IPS-20b (cell line): ENCODE results near the gene SAPCD2.

Experiments used
- H3K27ac ChIP-seq: one replicate; pipeline ENCODE4 v1.5.1; 2013; ENCODE audit warnings: low read length
- H3K27me3 ChIP-seq: 2 replicates; pipeline ENCODE4 v1.6.1; 2013; ENCODE audit warnings: mild to moderate bottlenecking, low read length, inconsistent platforms; ENCODE audit not compliant: insufficient read depth
- H3K36me3 ChIP-seq: 2 replicates; pipeline ENCODE4 v1.6.1; 2013; ENCODE audit warnings: low read depth, mild to moderate bottlenecking, inconsistent platforms, low read length, moderate library complexity; ENCODE audit not compliant: insufficient read depth
- H3K4me1 ChIP-seq: 2 replicates; pipeline ENCODE4 v1.6.1; 2013; ENCODE audit warnings: mild to moderate bottlenecking, control low read depth, inconsistent platforms, low read length, moderate library complexity; ENCODE audit not compliant: insufficient read depth
- H3K4me3 ChIP-seq: 2 replicates; pipeline ENCODE4 v1.5.1; 2013; ENCODE audit warnings: mild to moderate bottlenecking, low read length, inconsistent platforms
- H3K9ac ChIP-seq: 2 replicates; pipeline ENCODE4 v1.6.1; 2013; ENCODE audit warnings: low read depth, mild to moderate bottlenecking, inconsistent platforms, low read length, moderate library complexity
- H3K9me3 ChIP-seq: 2 replicates; pipeline ENCODE4 v1.6.1; 2013; ENCODE audit warnings: mild to moderate bottlenecking, low read depth, low read length, inconsistent platforms; ENCODE audit not compliant: insufficient read depth

The SAPCD2 gene

DNA sequence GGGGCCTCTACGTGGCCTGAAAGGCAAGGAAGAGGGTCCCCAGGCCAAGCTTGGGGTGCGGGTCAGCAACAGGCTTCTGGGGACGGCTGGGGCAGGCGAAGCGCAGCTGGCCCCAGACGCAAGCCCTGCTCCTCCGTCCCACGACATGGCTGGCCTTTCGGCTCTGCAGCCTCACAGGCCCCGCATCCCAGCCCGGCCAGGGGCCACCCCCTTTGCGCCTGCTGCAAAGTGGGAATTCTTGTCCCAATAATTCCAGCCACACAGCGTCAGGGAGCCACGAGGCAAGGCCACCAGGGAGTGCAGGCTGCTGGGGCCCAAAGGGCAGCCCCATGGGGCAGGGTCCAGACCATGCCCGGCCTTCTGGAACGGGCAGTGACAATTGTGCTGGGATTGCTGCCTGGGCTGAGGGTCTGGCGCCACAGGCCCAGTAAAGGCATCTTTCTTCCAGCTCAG is 15.4 kb downstream of the SAPCD2 start:
- Histone ChIP-seq H3K4me1 (no peaks in the 10 kb centered on the region), H3K9me3 (no peaks in the 10 kb centered on the region), H3K4me3 (no peak overlapping the region), H3K27ac (no peak overlapping the region), H3K36me3 (no peaks in the 10 kb centered on the region), H3K27me3 (peaks cover 75% of the 10 kb centered on the region), H3K9ac (no peak overlapping the region)

DNA sequence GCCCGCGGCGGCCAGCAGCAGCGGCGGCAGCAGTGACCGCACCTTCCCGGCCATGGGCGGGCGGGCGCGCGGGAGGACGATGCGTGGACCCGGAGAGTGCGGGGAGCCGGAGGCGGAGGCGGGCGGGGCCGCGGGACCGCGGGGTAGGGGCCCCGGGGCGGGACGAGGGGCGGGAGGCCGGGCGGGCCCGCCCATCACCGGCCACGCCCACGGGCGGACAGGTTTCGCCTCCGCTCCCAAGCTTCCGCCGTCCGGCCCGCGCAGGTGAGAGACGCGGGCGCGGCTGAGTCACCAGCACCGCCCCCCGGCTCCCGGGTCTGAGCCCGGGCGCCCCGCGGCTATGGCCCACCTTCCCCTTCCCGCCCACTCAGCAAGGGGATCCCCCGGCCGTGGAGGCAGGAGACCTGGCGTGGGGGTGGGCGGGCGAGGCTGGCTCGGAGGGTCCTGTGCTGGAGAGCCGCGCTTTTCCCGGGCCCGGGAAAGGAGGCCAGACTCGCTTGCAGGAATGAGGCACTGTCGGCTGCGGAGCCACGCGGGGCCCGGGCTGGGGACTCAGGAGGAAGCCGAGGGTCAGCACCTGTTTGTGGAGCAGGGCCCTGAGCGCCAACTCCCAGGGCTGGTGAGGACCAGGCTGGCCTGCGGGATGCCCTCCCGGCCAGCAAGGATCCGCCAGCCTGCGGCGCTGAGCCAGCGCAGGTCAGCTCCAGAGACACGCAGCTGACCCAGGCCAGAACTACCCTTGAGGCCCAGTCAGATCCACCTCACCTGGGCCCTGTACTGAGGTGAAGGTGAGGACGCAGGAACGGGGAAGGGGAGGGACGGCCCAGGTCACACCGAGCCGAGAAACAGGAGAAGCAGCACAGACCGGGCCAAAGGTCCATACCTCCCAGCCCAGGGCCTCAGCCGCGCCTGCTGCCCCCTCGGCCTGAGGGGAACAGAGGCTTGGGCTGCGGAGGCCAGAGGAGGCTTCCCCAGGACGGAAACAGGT is 16.1 kb downstream of the SAPCD2 start, which contains the start of gene ENTPD2:
Gene ENTPD2, minus strand, starts transcription at position 118 of the 988 bp plus-strand sequence. Its CDS starts 64 bp downstream, at position 54.
- Histone ChIP-seq H3K4me1 (no peaks in the 10 kb centered on the region), H3K27me3 (peaks cover 82% of the 10 kb centered on the region), H3K4me3 (peak within 1 kb of the TSS; percentile 49; the same call in 1 of the 2 replicates), H3K9me3 (no peaks in the 10 kb centered on the region), H3K9ac (no peak within 1 kb of the TSS), H3K36me3 (no peaks in the 10 kb centered on the region), H3K27ac (no peak within 1 kb of the TSS)

DNA sequence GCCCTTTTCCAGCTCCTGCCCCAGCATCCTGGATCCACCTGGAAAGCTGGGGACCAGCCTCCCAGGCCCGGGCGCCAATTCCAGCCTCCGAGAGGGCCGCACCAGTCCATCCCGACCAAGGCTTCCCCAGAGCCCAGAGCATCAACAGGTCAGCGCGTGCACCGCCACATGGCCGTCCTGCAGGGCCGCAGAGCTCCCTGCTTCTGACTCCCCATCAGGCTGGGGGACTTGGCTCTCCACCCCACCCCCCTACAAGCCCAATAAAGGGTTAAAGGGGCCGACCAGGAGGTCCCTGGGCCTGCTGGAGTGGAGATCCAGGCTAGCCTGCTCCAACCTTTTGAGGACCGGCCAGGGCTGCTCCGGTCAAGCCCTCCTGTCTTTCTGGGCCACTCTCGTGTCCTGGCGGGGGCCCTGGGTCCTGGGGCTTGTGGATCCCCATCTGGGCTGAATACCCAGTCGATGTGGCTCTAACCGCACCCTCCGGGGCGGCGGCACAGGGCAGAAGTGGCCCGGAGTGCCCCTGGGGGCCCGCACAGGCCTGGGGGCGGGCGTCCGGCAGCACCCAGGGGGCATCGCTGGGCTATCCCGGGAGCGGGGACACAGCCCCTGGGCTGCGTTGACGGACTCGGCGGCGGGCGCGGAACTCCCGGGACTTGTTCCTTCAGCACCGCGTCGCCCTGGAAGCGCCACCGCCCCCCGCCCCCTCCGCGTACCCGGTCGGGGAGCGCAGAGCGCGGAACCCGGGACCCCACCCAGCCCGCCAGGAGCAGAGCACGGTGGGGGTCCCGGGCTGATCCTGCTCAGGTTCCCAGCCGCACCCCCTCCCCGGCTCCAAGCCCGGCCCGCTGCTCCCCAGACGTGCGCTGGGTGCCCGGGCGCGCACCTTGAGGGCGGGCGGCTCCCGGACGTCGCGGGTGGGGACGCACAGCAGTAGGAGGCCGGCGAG is 17.1 kb downstream of the SAPCD2 start:
- Histone ChIP-seq H3K4me3 (peak overlapping the region; percentile 49; the same call in 1 of the 2 replicates), H3K27ac (no peak overlapping the region), H3K9ac (no peak overlapping the region), H3K9me3 (no peaks in the 10 kb centered on the region), H3K27me3 (peaks cover 82% of the 10 kb centered on the region), H3K4me1 (no peaks in the 10 kb centered on the region), H3K36me3 (no peaks in the 10 kb centered on the region)

DNA sequence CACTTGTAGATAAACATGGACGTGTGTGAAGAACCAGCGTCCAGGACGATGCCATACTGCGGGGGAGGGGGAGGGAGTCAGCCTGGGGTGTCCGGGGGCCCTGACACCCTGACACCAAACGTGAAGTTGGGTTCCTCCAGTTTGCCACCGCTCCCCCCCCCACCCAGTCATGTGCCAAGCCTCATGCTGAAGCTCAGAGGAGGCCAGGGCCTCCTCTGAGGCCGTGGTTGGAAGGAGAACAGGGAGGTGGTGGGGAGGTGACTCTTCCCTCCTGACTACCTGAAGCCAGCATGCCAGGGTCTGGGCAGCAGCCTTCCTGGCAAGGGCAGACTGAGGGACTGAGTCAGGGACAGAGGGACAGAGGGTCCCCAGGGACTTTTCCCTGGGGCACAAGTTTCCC is 18.1 kb downstream of the SAPCD2 start:
- no peak overlapping the region for H3K9ac ChIP-seq
- H3K36me3 ChIP-seq: no peaks in the 10 kb centered on the region
- no peaks in the 10 kb centered on the region for H3K9me3 ChIP-seq
- H3K27ac ChIP-seq: no peak overlapping the region
- H3K27me3 ChIP-seq: peaks cover 91% of the 10 kb centered on the region
- no peak overlapping the region for H3K4me3 ChIP-seq
- no peaks in the 10 kb centered on the region for H3K4me1 ChIP-seq

DNA sequence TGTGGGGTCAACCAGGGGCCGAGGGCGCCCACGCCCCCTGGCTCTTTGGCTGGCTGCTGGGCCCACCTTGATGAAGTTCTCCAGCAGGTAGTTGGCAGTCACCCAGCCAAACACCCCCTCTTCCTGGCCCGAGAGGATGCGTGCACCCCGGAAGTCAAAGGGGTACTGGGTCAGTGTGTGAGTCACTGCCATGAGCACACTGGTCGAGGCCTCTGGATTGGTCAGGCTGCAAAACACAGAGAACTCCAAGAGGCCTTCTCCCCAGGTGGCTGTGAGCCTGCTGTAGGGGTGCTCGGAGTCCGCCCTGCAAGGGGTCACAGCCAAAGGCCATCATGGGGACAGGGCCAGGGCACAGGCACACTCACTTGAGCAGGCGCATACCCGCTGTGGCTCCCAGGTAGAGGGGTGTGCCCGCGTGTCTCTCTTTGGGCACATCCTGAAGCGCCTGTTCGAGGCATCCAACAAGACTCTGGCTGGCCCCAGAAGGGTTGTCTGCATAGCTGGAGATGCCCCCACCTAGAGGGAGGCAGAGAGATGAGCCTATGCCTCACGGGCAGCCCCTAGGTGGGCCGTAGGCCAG is 19.1 kb downstream of the SAPCD2 start:
- H3K27ac ChIP-seq: no peak overlapping the region
- no peaks in the 10 kb centered on the region for H3K4me1 ChIP-seq
- no peak overlapping the region for H3K4me3 ChIP-seq
- no peak overlapping the region for H3K9ac ChIP-seq
- no peaks in the 10 kb centered on the region for H3K9me3 ChIP-seq
- peaks cover 92% of the 10 kb centered on the region for H3K27me3 ChIP-seq
- no peaks in the 10 kb centered on the region for H3K36me3 ChIP-seq

DNA sequence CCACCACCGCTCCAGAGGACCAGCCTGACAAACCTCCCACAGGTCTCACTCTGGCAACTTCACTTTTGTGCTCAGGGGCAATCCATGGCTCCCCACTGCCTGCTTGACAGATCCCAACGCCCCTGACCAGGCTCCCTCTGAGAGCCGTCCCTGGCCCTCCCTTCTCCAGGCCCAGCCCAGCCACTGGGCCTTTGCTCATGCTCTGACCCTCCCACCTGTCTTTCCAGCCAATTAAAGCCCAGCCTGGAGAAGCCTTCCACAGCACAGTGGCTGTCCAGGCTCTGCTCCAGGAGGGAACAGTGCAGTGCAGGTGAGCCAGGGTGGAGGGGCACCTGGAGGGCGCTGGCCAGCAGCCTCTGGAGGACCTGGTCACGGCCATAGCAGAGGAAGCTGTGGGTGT is 19.8 kb downstream of the SAPCD2 start:
- Histone ChIP-seq H3K9me3 (no peaks in the 10 kb centered on the region), H3K4me1 (no peaks in the 10 kb centered on the region), H3K4me3 (no peak overlapping the region), H3K36me3 (no peaks in the 10 kb centered on the region), H3K9ac (no peak overlapping the region), H3K27ac (no peak overlapping the region), H3K27me3 (peaks cover 86% of the 10 kb centered on the region)

DNA sequence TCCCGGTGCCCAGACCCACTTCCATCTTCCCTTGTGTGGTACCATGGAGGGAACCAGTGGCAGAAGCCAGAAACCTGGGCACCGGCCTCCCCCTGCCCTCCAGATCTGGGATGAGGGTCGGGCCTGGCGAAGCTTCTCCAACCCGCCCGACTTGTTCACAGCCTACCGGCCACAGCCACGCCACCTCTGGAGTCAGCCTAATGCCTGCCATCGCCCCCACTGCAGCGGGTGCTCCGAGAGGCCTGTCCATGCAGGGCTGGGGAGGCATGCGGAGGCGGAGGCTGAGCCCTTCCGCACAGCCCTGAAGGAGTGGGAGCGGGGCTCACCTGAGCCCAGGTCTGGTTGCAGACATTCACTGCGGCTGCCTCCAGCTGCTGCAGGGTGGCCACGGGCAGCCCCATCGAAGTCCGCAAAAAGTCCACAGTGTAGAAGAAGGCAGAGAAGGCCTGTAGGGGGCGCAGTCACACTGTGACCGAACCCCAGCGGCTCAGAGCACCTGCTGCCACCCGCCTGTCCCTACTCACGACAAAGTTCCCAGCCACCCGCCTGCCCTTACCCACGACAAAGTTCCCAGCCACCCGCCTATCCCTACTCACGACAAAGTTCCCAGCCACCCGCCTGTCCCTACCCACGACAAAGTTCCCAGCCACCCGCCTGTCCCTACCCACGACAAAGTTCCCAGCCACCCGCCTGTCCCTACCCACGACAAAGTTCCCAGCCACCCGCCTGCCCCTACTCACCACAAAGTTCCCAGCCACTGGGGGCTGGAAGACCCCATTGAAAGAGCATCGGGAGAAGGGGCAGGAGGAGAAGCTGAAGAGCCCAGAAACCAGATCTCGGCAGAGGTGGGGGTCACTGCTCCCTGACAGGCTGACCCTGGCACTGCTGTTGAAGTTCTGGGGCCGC is 20.6 kb downstream of the SAPCD2 start:
- H3K27me3 ChIP-seq: peaks cover 86% of the 10 kb centered on the region
- H3K9ac ChIP-seq: no peak overlapping the region
- no peak overlapping the region for H3K4me3 ChIP-seq
- H3K9me3 ChIP-seq: no peaks in the 10 kb centered on the region
- no peak overlapping the region for H3K27ac ChIP-seq
- no peaks in the 10 kb centered on the region for H3K36me3 ChIP-seq
- no peaks in the 10 kb centered on the region for H3K4me1 ChIP-seq

DNA sequence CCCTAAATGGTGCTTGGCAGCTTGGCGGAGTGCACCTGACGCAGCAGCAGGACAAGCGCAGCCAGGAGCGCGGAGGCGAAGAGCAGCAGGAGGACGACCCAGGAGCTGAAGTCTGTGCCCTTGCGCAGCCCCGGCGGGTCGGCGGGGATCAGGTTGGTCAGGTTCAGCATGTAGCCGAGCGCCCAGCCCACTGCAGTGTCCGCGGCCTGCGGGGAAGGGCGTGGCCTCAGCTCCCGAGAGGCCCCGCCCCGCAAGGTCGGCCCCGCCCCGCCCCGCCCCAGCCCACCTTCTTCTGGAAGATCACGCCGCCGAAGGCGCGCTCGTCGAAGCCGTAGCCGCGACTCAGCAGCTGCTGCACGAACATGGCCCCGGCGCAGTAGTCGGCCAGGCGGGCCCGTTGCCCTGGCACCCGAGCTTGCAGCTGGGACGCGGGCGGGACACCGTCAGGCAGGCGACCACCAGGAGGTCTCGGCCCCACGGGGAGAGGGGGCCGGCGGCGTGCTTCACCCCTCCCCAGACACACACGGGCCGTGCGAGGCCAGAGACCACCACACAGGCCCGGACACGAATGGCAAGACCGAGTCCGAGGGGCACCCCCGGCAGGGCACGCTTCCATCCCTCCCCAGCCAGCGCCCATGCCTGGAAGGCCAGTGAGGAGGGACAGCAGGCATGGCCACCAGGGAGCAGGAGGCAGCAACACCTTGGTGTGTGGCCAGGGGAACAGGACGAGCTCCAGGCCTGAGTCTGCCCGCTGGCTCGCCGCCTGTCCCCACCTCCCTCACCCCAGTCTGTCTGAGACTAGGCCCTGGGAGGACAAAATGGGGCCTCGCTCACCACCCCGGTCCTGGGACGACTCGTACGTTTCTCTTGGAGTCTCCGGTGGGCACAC is 21.5 kb downstream of the SAPCD2 start:
- Histone ChIP-seq H3K27me3 (peaks cover 86% of the 10 kb centered on the region), H3K9ac (no peak overlapping the region), H3K9me3 (no peaks in the 10 kb centered on the region), H3K36me3 (no peaks in the 10 kb centered on the region), H3K27ac (no peak overlapping the region), H3K4me3 (no peak overlapping the region), H3K4me1 (no peaks in the 10 kb centered on the region)

DNA sequence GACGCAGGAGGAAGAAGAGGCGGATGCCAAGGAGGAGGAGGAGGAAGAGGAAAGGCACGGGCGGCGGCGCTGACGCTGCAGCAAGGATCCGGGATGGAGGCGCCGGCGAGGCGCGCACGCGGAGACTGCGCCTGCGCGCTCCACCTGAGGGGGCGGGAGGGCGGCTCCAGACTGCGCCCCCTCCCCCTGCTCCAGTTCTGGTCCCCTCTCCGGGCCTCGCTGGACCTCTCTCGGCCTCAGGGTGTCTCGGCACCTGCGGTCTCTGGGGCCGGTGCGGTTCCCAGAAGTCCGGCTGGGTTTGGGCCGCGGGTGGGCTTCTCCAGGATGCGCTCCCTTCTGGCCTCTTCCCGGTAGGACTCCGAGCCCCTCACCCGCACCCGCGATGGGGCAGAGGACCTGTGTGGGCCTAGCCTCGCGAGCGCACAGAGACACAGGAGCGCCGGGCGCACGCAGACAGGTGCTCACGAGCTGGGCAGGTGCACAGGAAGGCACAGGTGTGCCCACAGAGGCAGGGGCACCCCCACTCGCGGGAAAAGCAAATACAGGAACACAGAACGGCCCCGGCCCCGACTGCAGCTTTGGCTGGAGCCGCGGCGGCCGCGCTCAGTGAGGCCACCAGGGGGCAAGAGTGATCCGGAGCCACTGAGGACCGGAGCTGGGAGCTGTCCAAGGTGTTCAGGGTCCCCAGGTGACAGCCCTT is 24.1 kb downstream of the SAPCD2 start, which contains the start of gene NPDC1:
Gene NPDC1, minus strand, starts transcription at position 90 of the 700 bp plus-strand sequence. CDS start 188 bp downstream, outside the sequence.
- H3K27me3 ChIP-seq: peaks cover 65% of the 10 kb centered on the region
- no peak within 1 kb of the TSS for H3K27ac ChIP-seq
- no peaks in the 10 kb centered on the region for H3K36me3 ChIP-seq
- H3K9ac ChIP-seq: no peak within 1 kb of the TSS
- peak within 1 kb of the TSS; percentile 68 for H3K4me3 ChIP-seq
- H3K4me1 ChIP-seq: no peaks in the 10 kb centered on the region
- no peaks in the 10 kb centered on the region for H3K9me3 ChIP-seq
